SKM-1 (cell line): Measurements from ENCODE around the gene MRPL21.

Experiments used
- DNase-seq: peaks from one replicate; lab custom pipeline; 2025; ENCODE audit not compliant: unreplicated experiment; lab: John Stamatoyannopoulos, UW

MRPL21 gene

GRCh38 chr11:68903288-68904247 lies at the start of gene MRPL21, which contains the start of gene IGHMBP2:
Gene MRPL21, minus strand, starts transcription at chr11:68903832. Its CDS starts 22 bp downstream, at chr11:68903810.
Gene IGHMBP2, plus strand, starts transcription at chr11:68903891. Its CDS starts 62 bp downstream, at chr11:68903953.
- DNase-seq = peak; percentile 48

- DNase-seq = no peak
Measured at GRCh38 chr11:68950762-68951161, 47.1 kb upstream of the MRPL21 start.

- DNase-seq = peak; percentile 12
Measured at GRCh38 chr11:68950270-68950669, 46.6 kb upstream of the MRPL21 start.

GRCh38 chr11:68948935-68949334 lies 45.3 kb upstream of the MRPL21 start:
- no peak for DNase-seq

- no peak for DNase-seq
Measured at GRCh38 chr11:68948496-68948895, 44.9 kb upstream of the MRPL21 start.

GRCh38 chr11:68947151-68947550 lies 43.5 kb upstream of the MRPL21 start:
- DNase-seq = no peak

- no peak for DNase-seq
Measured at GRCh38 chr11:68946416-68947090, 42.9 kb upstream of the MRPL21 start.

- no peak for DNase-seq
Measured at GRCh38 chr11:68942751-68943271, 39.2 kb upstream of the MRPL21 start.

- DNase-seq = no peak
Measured at GRCh38 chr11:68942095-68942620, 38.5 kb upstream of the MRPL21 start.

GRCh38 chr11:68941324-68942094 lies 37.9 kb upstream of the MRPL21 start:
- DNase-seq = no peak

- no peak for DNase-seq
Measured at GRCh38 chr11:68940651-68941323, 37.2 kb upstream of the MRPL21 start.

- no peak for DNase-seq
Measured at GRCh38 chr11:68939583-68940555, 36.2 kb upstream of the MRPL21 start.

- no peak for DNase-seq
Measured at GRCh38 chr11:68938816-68939582, 35.4 kb upstream of the MRPL21 start.

GRCh38 chr11:68938088-68938487 lies 34.5 kb upstream of the MRPL21 start:
- no peak for DNase-seq

GRCh38 chr11:68936676-68937620 lies 33.3 kb upstream of the MRPL21 start:
- DNase-seq = no peak

GRCh38 chr11:68936358-68936636 lies 32.7 kb upstream of the MRPL21 start:
- DNase-seq = no peak
